NCI-H1436 (cell line): ENCODE results near the gene ALK.

ENCODE experiments used
- DNase-seq: peaks from one replicate; lab custom pipeline; 2025; lab: John Stamatoyannopoulos, UW

Gene ALK

GRCh38 chr2:29224693-29225551, 696.5 kb downstream of the ALK start:
- DNase-seq = no peak

- no peak for DNase-seq
These were observed 697.3 kb downstream of the ALK start for GRCh38 chr2:29223851-29224692.

DNA sequence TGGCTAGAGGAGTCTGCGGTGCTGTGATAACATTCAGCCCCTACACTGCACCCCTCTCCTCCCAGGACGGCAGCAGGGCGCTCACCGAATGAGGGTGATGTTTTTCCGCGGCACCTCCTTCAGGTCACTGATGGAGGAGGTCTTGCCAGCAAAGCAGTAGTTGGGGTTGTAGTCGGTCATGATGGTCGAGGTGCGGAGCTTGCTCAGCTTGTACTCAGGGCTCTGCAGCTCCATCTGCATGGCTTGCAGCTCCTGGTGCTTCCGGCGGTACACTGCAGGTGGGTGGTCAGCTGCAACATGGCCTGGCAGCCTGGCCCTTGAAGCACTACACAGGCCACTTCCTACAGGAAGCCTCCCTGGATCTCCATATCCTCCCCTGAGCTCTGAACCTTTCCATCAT, 698.1 kb downstream of the ALK start:
- DNase-seq = no peak

GRCh38 chr2:29222381-29223179, 698.8 kb downstream of the ALK start:
- no peak for DNase-seq

- no peak for DNase-seq
These were observed 700.7 kb downstream of the ALK start for GRCh38 chr2:29220506-29221270.

GRCh38 chr2:29219374-29219773, 702.0 kb downstream of the ALK start:
- DNase-seq = no peak

GRCh38 chr2:29218550-29219125, 702.7 kb downstream of the ALK start:
- DNase-seq = no peak

DNA sequence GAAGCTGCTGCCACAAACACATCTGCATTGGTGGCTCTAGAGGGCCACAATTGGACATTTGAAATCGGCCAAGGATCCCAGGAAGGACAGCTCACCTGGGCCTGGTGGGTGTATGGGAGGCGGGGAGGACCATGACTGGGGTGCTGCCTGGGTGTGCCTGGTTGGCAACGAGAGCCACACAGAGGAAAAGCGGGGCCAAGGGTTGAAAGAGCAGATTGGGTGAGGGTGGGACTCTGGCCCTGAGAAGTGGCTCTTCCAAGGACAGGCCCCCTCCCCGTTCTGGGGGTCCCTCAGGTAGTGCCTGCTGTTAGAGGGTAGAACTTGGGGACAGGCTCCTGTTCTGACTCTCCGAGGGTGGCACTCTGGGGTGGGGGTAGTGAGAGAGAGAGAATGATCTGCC, 703.3 kb downstream of the ALK start:
- DNase-seq = no peak

GRCh38 chr2:29216609-29216909, 704.8 kb downstream of the ALK start:
- no peak for DNase-seq

GRCh38 chr2:29215739-29216608, 705.4 kb downstream of the ALK start:
- no peak for DNase-seq

GRCh38 chr2:29215073-29215472, 706.3 kb downstream of the ALK start:
- DNase-seq = no peak

DNA sequence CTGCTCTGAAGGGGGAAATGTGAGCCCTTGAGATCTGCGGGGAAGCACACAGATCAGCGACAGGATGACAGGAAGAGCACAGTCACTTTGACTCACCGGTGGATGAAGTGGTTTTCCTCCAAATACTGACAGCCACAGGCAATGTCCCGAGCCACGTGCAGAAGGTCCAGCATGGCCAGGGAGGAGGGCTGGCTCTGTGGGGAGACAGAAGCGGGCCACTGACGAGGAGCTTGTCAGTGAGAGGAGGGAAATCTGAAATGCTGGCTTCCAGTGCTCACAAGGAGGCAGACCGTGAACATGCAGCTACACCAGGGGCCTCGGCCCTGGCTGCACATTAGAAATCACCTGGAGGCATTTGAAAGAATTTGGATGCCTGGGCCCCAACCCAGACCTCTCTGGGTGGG, 707.5 kb downstream of the ALK start:
- no peak for DNase-seq

- no peak for DNase-seq
These were observed 709.4 kb downstream of the ALK start for GRCh38 chr2:29212009-29212408.

DNA sequence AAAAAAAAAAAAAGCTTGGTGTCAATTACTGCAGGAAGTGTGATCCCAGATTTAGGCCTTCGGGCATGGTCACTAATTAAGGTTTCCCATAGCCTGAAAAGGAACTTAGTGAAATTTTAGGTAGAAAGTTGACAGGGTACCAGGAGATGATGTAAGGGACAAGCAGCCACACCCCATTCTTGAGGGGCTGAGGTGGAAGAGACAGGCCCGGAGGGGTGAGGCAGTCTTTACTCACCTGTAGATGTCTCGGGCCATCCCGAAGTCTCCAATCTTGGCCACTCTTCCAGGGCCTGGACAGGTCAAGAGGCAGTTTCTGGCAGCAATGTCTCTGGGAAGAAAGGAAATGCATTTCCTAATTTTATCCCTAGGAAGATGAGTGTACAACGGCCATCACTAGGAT, 711.8 kb downstream of the ALK start:
- DNase-seq = no peak

- DNase-seq = no peak
These were observed 713.8 kb downstream of the ALK start for GRCh38 chr2:29207352-29208148.

DNA sequence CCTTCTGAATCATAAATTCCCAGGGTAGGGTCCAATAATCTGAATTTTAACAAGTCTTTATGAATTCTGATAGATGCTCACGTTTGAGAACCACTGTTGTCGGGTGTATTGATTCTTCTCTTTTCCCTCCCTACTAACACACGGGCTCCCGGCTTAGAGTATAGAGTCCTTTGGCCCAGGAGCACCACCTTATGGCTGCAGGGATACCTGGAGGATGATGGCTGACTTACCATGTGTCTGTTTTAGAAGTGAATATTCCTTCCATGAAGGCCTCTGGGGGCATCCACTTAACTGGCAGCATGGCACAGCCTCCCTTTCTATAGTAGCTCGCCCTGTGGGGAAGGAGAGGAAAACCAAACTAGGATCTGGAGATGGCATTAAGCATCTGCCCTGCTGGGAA, 714.4 kb downstream of the ALK start:
- DNase-seq = no peak

DNA sequence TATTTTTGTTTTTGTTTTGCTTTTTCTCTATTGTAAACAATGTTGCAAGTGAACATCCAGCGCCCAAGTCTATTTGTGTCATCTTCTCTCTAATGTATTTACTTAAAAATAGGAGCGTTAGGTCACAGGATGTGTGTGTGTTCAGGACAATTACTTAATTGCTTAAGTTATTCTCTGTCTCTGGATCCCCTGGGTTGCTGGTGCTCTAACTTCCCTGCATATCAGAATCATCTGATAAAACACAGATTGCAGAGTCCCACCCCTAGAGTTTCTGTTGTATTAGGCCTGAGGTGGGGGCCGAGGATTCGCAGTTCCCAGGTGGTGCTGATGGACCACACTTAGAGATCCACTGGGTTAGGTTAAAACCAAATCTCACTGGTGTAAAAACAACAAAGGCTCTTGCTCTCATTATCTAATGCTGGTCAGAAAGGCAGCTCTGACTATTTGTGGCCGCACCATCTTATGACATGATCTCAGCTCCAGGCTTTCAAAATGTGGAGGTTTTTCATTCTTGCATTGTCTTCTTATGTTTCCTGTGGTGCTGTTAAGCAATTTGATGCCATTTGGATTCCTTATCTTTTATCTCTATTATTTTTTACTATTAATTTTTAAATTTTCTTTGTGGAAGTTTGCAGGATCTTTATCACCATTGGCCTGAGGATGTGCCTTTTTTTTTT, 718.4 kb downstream of the ALK start:
- DNase-seq = no peak

DNA sequence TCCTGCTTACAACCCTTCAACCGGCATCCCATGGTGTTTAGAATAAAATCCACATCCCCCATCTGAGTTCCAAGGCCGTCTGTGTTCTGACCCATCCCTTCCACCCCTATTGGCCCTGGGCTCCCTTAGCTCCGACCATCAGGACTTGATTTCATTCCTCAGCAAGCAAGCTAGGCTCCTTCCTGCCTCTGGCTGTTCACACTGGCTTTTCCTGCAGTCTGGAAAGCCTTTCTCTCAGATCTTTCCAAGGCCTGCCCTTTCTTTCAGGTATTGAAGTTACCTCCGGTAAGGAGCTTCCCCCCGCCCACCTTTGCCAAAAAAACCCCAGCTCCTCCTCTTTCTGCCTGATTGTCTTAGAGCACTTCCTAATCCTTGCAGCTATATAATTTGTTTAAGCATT, 719.4 kb downstream of the ALK start:
- no peak for DNase-seq
